HepG2 (cell line): ENCODE measurements around the gene TM2D3. TPM values are rescaled to one million over a fixed set of nuclear protein-coding genes. Genes with fewer than 3 reads are reported as not detected.

ENCODE experiments used
- CREB1 ChIP-seq, 2 experiments: fragments of 450-650 bp in 1 of 2; IDR thresholded peaks; 2 replicates each; pipeline ENCODE4 v1.6.1; 2016 to 2017; ENCODE audit warnings: control low read depth in 1 of 2, mild to moderate bottlenecking in 1 of 2, missing compliant biosample characterization in 1 of 2, missing genetic modification characterization in 1 of 2
- HOMEZ ChIP-seq: IDR thresholded peaks from 2 replicates; pipeline ENCODE4 v1.6.1; 2016; ENCODE audit warnings: low read depth
- KLF12 ChIP-seq: sonication (generic); formaldehyde crosslinking; IDR thresholded peaks from 2 replicates; pipeline ENCODE4 v1.4.0; 2020; ENCODE audit warnings: missing genetic modification reagents, borderline replicate concordance
- MXD1 ChIP-seq: sonication (generic); formaldehyde crosslinking; IDR thresholded peaks from 2 replicates; pipeline ENCODE4 v1.4.0; 2020; ENCODE audit warnings: mild to moderate bottlenecking, missing genetic modification reagents
- POGZ ChIP-seq: sonication (generic); formaldehyde crosslinking; IDR thresholded peaks from 2 replicates; pipeline ENCODE4 v1.4.0; 2020; ENCODE audit warnings: mild to moderate bottlenecking, missing genetic modification reagents
- SNAPC5 ChIP-seq: sonication (generic); formaldehyde crosslinking; IDR thresholded peaks from 2 replicates; pipeline ENCODE4 v1.8.1; 2023; ENCODE audit warnings: mild to moderate bottlenecking, missing genetic modification reagents, borderline replicate concordance
- SOX6 ChIP-seq, 2 experiments: fragments of 450-650 bp in 1 of 2; sonication (generic) in 1 of 2; formaldehyde crosslinking in 1 of 2; IDR thresholded peaks; 2 replicates each; pipeline versions ENCODE4 v1.4.0 to v1.6.1; 2017 to 2020; ENCODE audit warnings: antibody characterized with exemption in 1 of 2, mild to moderate bottlenecking in 1 of 2, missing genetic modification reagents in 1 of 2
- TAF15 ChIP-seq: fragments of 200-400 bp; formaldehyde crosslinking; IDR thresholded peaks from one replicate; pipeline ENCODE4 v1.6.1; 2018; ENCODE audit warnings: mild to moderate bottlenecking, low read depth, low read length; ENCODE audit not compliant: poor library complexity, severe bottlenecking
- TOE1 ChIP-seq: sonication (generic); formaldehyde crosslinking; IDR thresholded peaks from 2 replicates; pipeline ENCODE4 v1.4.0; 2020; ENCODE audit warnings: mild to moderate bottlenecking, missing genetic modification reagents
- ZKSCAN5 ChIP-seq: sonication (generic); formaldehyde crosslinking; IDR thresholded peaks from 2 replicates; pipeline ENCODE4 v1.5.1; 2020; ENCODE audit warnings: mild to moderate bottlenecking, missing genetic modification reagents
- ZNF235 ChIP-seq: sonication (generic); formaldehyde crosslinking; IDR thresholded peaks from 2 replicates; pipeline ENCODE4 v1.8.1; 2023; ENCODE audit warnings: mild to moderate bottlenecking, missing genetic modification reagents, borderline replicate concordance
- ZNF3 ChIP-seq: IDR thresholded peaks from 2 replicates; pipeline ENCODE4 v1.7.0; 2017; ENCODE audit warnings: inconsistent platforms
- ZNF329 ChIP-seq: sonication (generic); formaldehyde crosslinking; IDR thresholded peaks from 2 replicates; pipeline ENCODE4 v1.9.0; 2021; ENCODE audit warnings: low read depth, mild to moderate bottlenecking, missing genetic modification reagents
- ZNF414 ChIP-seq: sonication (generic); formaldehyde crosslinking; IDR thresholded peaks from 2 replicates; pipeline ENCODE4 v1.5.0; 2020; ENCODE audit warnings: missing genetic modification reagents
- ZNF460 ChIP-seq: sonication (generic); formaldehyde crosslinking; IDR thresholded peaks from 2 replicates; pipeline ENCODE4 v1.5.1; 2020; ENCODE audit warnings: missing genetic modification reagents, mild to moderate bottlenecking, borderline replicate concordance
- ZNF543 ChIP-seq: sonication (generic); formaldehyde crosslinking; IDR thresholded peaks from 2 replicates; pipeline ENCODE4 v1.4.0; 2020; ENCODE audit warnings: mild to moderate bottlenecking, missing genetic modification reagents
- ZNF678 ChIP-seq: sonication (generic); formaldehyde crosslinking; IDR thresholded peaks from 2 replicates; pipeline ENCODE4 v1.4.0; 2020; ENCODE audit warnings: mild to moderate bottlenecking, missing genetic modification reagents
- ZNF687 ChIP-seq: sonication (generic); formaldehyde crosslinking; IDR thresholded peaks from 2 replicates; pipeline ENCODE4 v1.5.1; 2020; ENCODE audit warnings: mild to moderate bottlenecking, missing genetic modification reagents, moderate library complexity
- ZNF709 ChIP-seq: sonication (generic); formaldehyde crosslinking; IDR thresholded peaks from 2 replicates; pipeline ENCODE4 v1.5.0; 2020; ENCODE audit warnings: mild to moderate bottlenecking, missing genetic modification reagents
- ZNF780A ChIP-seq: sonication (generic); formaldehyde crosslinking; IDR thresholded peaks from 2 replicates; pipeline ENCODE4 v1.8.0; 2022; ENCODE audit warnings: mild to moderate bottlenecking, missing genetic modification reagents, moderate library complexity
- ZZZ3 ChIP-seq: sonication (generic); formaldehyde crosslinking; IDR thresholded peaks from 2 replicates; pipeline ENCODE4 v1.4.0; 2020; ENCODE audit warnings: missing genetic modification reagents, mild to moderate bottlenecking, borderline replicate concordance
- polyA plus RNA-seq, 8 experiments: library from polyadenylated mRNA; depleted of rRNA in 3 of 8; stranded (reverse) in 7 of 8; unstranded in 1 of 8; fragments of >200 nt; fragmentation: Illumina TruSeq in 4 of 8; extraction: Trizol in 4 of 8; gene quantifications; 2 replicates each; pipeline versions ENCODE4 v1.2.1 to v1.2.3, GENCODE V29; 2011 to 2016; ENCODE audit warnings: low read depth in 4 of 8, missing spikeins in 1 of 8, mixed read lengths in 1 of 8; ENCODE audit not compliant: insufficient read depth in 1 of 8
- total RNA-seq, 5 experiments: library from RNA; depleted of rRNA; stranded (reverse); fragments of >200 nt; fragmentation: Illumina TruSeq; extraction: Trizol; gene quantifications; 2 replicates each; pipeline ENCODE4 v1.2.3, GENCODE V29; 2016; ENCODE audit warnings: low read depth in 1 of 5

TM2D3 gene
- total and polyA plus RNA-seq, 2 of the 13 experiments (the other 11 are each of a cell fraction or from before 2014, with no cell fraction given): 31.1 to 72.7 TPM

- TF ChIP-seq TAF15 (no peak), ZNF678 (no peak), TOE1 (CRISPR knock-in tag) (peak; percentile 90), ZNF709 (CRISPR knock-in tag) (peak; percentile 79), ZNF543 (CRISPR knock-in tag) (no peak), ZNF414 (no peak), ZNF687 (CRISPR knock-in tag) (peak; percentile 99), HOMEZ (peak; percentile 54), POGZ (CRISPR knock-in tag) (peak; percentile 85), ZNF3 (CRISPR knock-in tag) (no peak), ZNF460 (CRISPR knock-in tag) (no peak), ZNF780A (CRISPR knock-in tag) (no peak), ZKSCAN5 (peak; percentile 79; the same call in 1 of the 2 replicates), ZZZ3 (CRISPR knock-in tag) (no peak), SNAPC5 (CRISPR knock-in tag) (no peak; the same call in 1 of the 2 replicates), ZNF235 (CRISPR knock-in tag) (peak; percentile 57; the same call in 1 of the 2 replicates), CREB1 (IDR thresholded peaks at IDR 0.05) (0 out of 2 replicates have a peak, but pooled peaks have one; percentile 19), CREB1 (CRISPR knock-in tag; IDR thresholded peaks at IDR 0.05) (no peak; the same call in 1 of the 2 replicates), KLF12 (peak; percentile 72; the same call in 1 of the 2 replicates), SOX6 (IDR thresholded peaks at IDR 0.05) (no peak), SOX6 (CRISPR knock-in tag; IDR thresholded peaks at IDR 0.05) (peak; percentile 63), MXD1 (peak; percentile 38; the same call in 1 of the 2 replicates), ZNF329 (CRISPR knock-in tag) (peak; percentile 51; the same call in 1 of the 2 replicates)
Measured at GRCh38 chr15:101615986-101616848, 36.0 kb downstream of the TM2D3 start (continued).
